ENCODE results near the gene C1QTNF5. TPM values are rescaled to one million over a fixed set of nuclear protein-coding genes. Genes with fewer than 3 reads are reported as not detected.

Gene C1QTNF5
- total and polyA plus RNA-seq, 9 donors: 4.4 to 25.7 (median 10.8) TPM

- Histone ChIP-seq H3K4me1 (ENCODE audit: insufficient read depth) (no peaks in the 10 kb centered on the region), H3K9me3 (no peaks in the 10 kb centered on the region), H3K4me3 (no peak overlapping the region), H3K36me3 (no peaks in the 10 kb centered on the region), H3K27me3 (no peaks in the 10 kb centered on the region), H3K27ac (peak overlapping the region; percentile 32 to 76)
- peak; percentile 80 to 93 (median 87) for DNase-seq
- TF ChIP-seq EP300 (IDR thresholded peaks at IDR 0.05) (peak; percentile 48), CTCF (IDR thresholded peaks at IDR 0.05) (no peak), POLR2A (IDR thresholded peaks at IDR 0.05) (no peak)
- intact Hi-C loops (cut with DNase I): loop anchor here in 1 of 4 donors (2.0 kb wide), 1 partner anchor 19 kb away; no protein-coding TSS in a partner anchor
- 32 to 55% (median 46%) methylated on average over 14 of the region's 14 CpGs for WGBS, 3 donors
These were observed 34.9 kb upstream of the C1QTNF5 start for GRCh38 chr11:119375337-119376196.

- H3K4me1 ChIP-seq (ENCODE audit: insufficient read depth): no peaks in the 10 kb centered on the region
- intact Hi-C loops (cut with DNase I): loop anchor here in 1 of 4 donors (2.0 kb wide), 1 partner anchor 18 kb away; no protein-coding TSS in a partner anchor
These were observed 34.1 kb upstream of the C1QTNF5 start for GRCh38 chr11:119374632-119375336.

GRCh38 chr11:119373921-119374631, 33.4 kb upstream of the C1QTNF5 start:
- DNase-seq: peak in 4 of 5 donors; percentile 63 to 81 (median 69)
- TF ChIP-seq EP300 (IDR thresholded peaks at IDR 0.05) (no peak), CTCF (IDR thresholded peaks at IDR 0.05) (peak; percentile 20 to 62 (median 58)), POLR2A (IDR thresholded peaks at IDR 0.05) (no peak)
- intact Hi-C loops (cut with DNase I): loop anchor here in 1 of 4 donors (2.0 kb wide), 1 partner anchor 17 kb away; no protein-coding TSS in a partner anchor
- H3K27me3 ChIP-seq: no peaks in the 10 kb centered on the region
- H3K4me1 ChIP-seq (ENCODE audit: insufficient read depth): no peaks in the 10 kb centered on the region
- no peaks in the 10 kb centered on the region for H3K36me3 ChIP-seq
- H3K4me3 ChIP-seq: no peak overlapping the region
- 48 to 49% (median 49%) methylated on average over 5 of the region's 5 CpGs for whole genome bisulfite sequencing, 3 donors
- no peak overlapping the region for H3K27ac ChIP-seq
- no peaks in the 10 kb centered on the region for H3K9me3 ChIP-seq

More at GRCh38 chr11:119374632-119375336, 34.1 kb upstream of the C1QTNF5 start:
- 42 to 44% (median 44%) methylated on average over 11 of the region's 11 CpGs for WGBS, 3 donors
- Histone ChIP-seq H3K36me3 (no peaks in the 10 kb centered on the region), H3K9me3 (no peaks in the 10 kb centered on the region), H3K27ac (peak overlapping the region; percentile 22 to 76), H3K4me3 (no peak overlapping the region), H3K27me3 (no peaks in the 10 kb centered on the region)
- peak in 2 of 5 donors; percentile 33 for DNase-seq
- TF ChIP-seq CTCF (IDR thresholded peaks at IDR 0.05) (no peak), POLR2A (IDR thresholded peaks at IDR 0.05) (no peak), EP300 (IDR thresholded peaks at IDR 0.05) (no peak)
